Endothelial cell of umbilical vein (primary cell): ENCODE measurements around the gene SPPL2C. TPM values are rescaled to one million over a fixed set of nuclear protein-coding genes. Genes with fewer than 3 reads are reported as not detected.

Experiments used
- BruUV-seq: library from RNA; stranded (reverse); fragments of 400-500 nt; replicated peaks from 2 replicates; lab custom pipeline; 2021; lab: Mats Ljungman, UMichigan
- CTCF ChIA-PET: fragments of 300-600, 350-600 bp; sonication (Branson Sonifier 250); formaldehyde crosslinking; loops from one replicate; lab custom pipeline; 2021; ENCODE audit warnings: antibody characterized with exemption, inconsistent platforms; lab: Charles Lee
- POLR2A ChIA-PET: fragments of 300-600, 350-600 bp; sonication (Branson Sonifier 250); formaldehyde crosslinking; loops from one replicate; lab custom pipeline; 2021; ENCODE audit warnings: antibody characterized with exemption, inconsistent platforms; lab: Charles Lee
- DNase-seq: peaks from one replicate; pipeline ENCODE4 v3.0.0-alpha.2; 2011; ENCODE audit warnings: low read depth, low spot score
- FAIRE-seq: peaks from 2 replicates; lab custom pipeline; 2011; peaks lifted over from hg19 to GRCh38; lab: Jason Lieb, UNC
- H2AFZ ChIP-seq: 2 replicates; pipeline ENCODE4 v1.6.0; 2012; ENCODE audit warnings: low read depth, low read length, control low read depth, inconsistent platforms
- H3K27ac ChIP-seq: 2 replicates; pipeline ENCODE4 v1.5.1; 2011; ENCODE audit warnings: low read depth, mild to moderate bottlenecking, control low read depth, low read length, moderate library complexity; ENCODE audit not compliant: insufficient read depth
- H3K27me3 ChIP-seq, 2 experiments: 2 replicates each; pipeline versions ENCODE4 v1.6.0 to v1.6.1; 2011; ENCODE audit warnings: low read length in 2 of 2, mixed read lengths in 1 of 2; ENCODE audit not compliant: control insufficient read depth in 2 of 2, insufficient read depth in 2 of 2
- H3K36me3 ChIP-seq, 2 experiments: 2 replicates in 1 of 2; 3 replicates in 1 of 2; pipeline ENCODE4 v1.5.1; 2011; ENCODE audit warnings: low read length in 2 of 2, mild to moderate bottlenecking in 1 of 2, moderate library complexity in 1 of 2; ENCODE audit not compliant: control insufficient read depth in 2 of 2, insufficient read depth in 2 of 2; ENCODE audit errors: extremely low read depth in 1 of 2
- H3K4me1 ChIP-seq: 3 replicates; pipeline ENCODE4 v1.5.1; 2011; ENCODE audit warnings: mild to moderate bottlenecking, low read length; ENCODE audit not compliant: control insufficient read depth, insufficient read depth; ENCODE audit errors: extremely low read depth
- H3K4me2 ChIP-seq: 2 replicates; pipeline ENCODE4 v1.6.1; 2011; ENCODE audit warnings: low read length, control low read depth, mixed read lengths; ENCODE audit not compliant: insufficient read depth
- H3K4me3 ChIP-seq, 3 experiments: fragments of 200-600 bp in 1 of 3; sonication (generic), shearing (Covaris generic) in 1 of 3; replicated peaks in 1 of 3; 2 replicates each; pipeline ENCODE4 v1.5.1; 2011 to 2016; ENCODE audit warnings: control low read depth in 3 of 3, low read length in 3 of 3, mild to moderate bottlenecking in 2 of 3, inconsistent platforms in 1 of 3, low read depth in 1 of 3, moderate library complexity in 1 of 3; ENCODE audit not compliant: insufficient read depth in 1 of 3
- H3K79me2 ChIP-seq: 2 replicates; pipeline ENCODE4 v1.6.0; 2012; ENCODE audit warnings: low read length, inconsistent platforms; ENCODE audit not compliant: control insufficient read depth, insufficient read depth
- H3K9ac ChIP-seq: replicated peaks from 2 replicates; pipeline ENCODE3; 2011; ENCODE audit warnings: low read length, control low read depth; ENCODE audit not compliant: insufficient read depth; ENCODE audit errors: extremely low read depth
- H3K9me1 ChIP-seq: replicated peaks from 3 replicates; pipeline ENCODE4 v1.6.0; 2011; ENCODE audit warnings: mild to moderate bottlenecking, low read length; ENCODE audit not compliant: control insufficient read depth, insufficient read depth; ENCODE audit errors: extremely low read depth
- H3K9me3 ChIP-seq: replicated peaks from 2 replicates; pipeline ENCODE4 v1.5.1; 2012; ENCODE audit warnings: low read length, inconsistent platforms; ENCODE audit not compliant: control insufficient read depth, insufficient read depth
- H4K20me1 ChIP-seq: replicated peaks from 2 replicates; pipeline ENCODE3; 2011; ENCODE audit warnings: mild to moderate bottlenecking, low read length; ENCODE audit not compliant: control insufficient read depth, insufficient read depth; ENCODE audit errors: extremely low read depth
- CTCF ChIP-seq, 2 donors: IDR thresholded peaks; 1 replicate in 1 of 2; 2 replicates in 1 of 2; pipeline ENCODE4 v1.5.1; 2011; ENCODE audit warnings: low read length in 2 of 2, mild to moderate bottlenecking in 2 of 2, moderate library complexity in 2 of 2, control low read depth in 1 of 2, inconsistent platforms in 1 of 2, low read depth in 1 of 2; ENCODE audit not compliant: insufficient read depth in 1 of 2; ENCODE audit errors: extremely low read depth in 1 of 2
- EZH2 ChIP-seq: IDR thresholded peaks from 2 replicates; pipeline ENCODE4 v1.6.1; 2012; ENCODE audit warnings: borderline replicate concordance, low read depth, mild to moderate bottlenecking, moderate library complexity, low read length, inconsistent platforms; ENCODE audit not compliant: severe bottlenecking
- FOS ChIP-seq: IDR thresholded peaks from 2 replicates; pipeline ENCODE4 v1.6.1; 2011; ENCODE audit warnings: mild to moderate bottlenecking, low read length, moderate library complexity, borderline replicate concordance; ENCODE audit not compliant: insufficient read depth
- GATA2 ChIP-seq: IDR thresholded peaks from 2 replicates; pipeline ENCODE4 v1.7.0; 2011; ENCODE audit warnings: low read depth, mild to moderate bottlenecking, moderate library complexity, mixed read lengths, low read length; ENCODE audit not compliant: insufficient read length, insufficient read depth
- JUN ChIP-seq: IDR thresholded peaks from 2 replicates; pipeline ENCODE4 v1.6.1; 2011; ENCODE audit warnings: borderline replicate concordance, low read depth; ENCODE audit not compliant: insufficient read length, insufficient read depth
- MAX ChIP-seq: IDR thresholded peaks from 2 replicates; pipeline ENCODE4 v1.6.1; 2011; ENCODE audit not compliant: insufficient read depth, insufficient read length
- MYC ChIP-seq: IDR thresholded peaks from one replicate; pipeline ENCODE4 v1.6.1; 2011; ENCODE audit warnings: mild to moderate bottlenecking, low read depth, low read length
- POLR2A ChIP-seq: IDR thresholded peaks from 2 replicates; pipeline ENCODE4 v1.6.1; 2012; ENCODE audit warnings: low read depth, mild to moderate bottlenecking, control low read depth, low read length
- POLR2AphosphoS5 ChIP-seq: IDR thresholded peaks from 2 replicates; pipeline ENCODE4 v1.6.1; 2012; ENCODE audit warnings: low read depth, mild to moderate bottlenecking, control low read depth, low read length, moderate library complexity; ENCODE audit not compliant: insufficient read depth
- dilution Hi-C: fragments of 300-500 bp; cut with MboI; formaldehyde crosslinking; loops from one replicate; pipeline ENCODE4 v1.15.0; 2019; ENCODE audit warnings: low sequenced_read_pairs; ENCODE audit not compliant: extremely low pct_ligation_motif_present
- intact Hi-C: fragments of 100-400 bp; cut with micrococcal nuclease; formaldehyde crosslinking; loops from one replicate; pipeline ENCODE4 v1.10.0; 2022
- polyA plus RNA-seq, 4 experiments: library from polyadenylated mRNA; depleted of rRNA in 3 of 4; stranded (reverse) in 3 of 4; unstranded in 1 of 4; fragments of >200 nt; gene quantifications; 2 replicates each; pipeline versions ENCODE4 v1.2.1 to v1.2.3, GENCODE V29; 2011 to 2012; ENCODE audit warnings: missing spikeins in 1 of 4
- total RNA-seq: library from RNA; stranded (reverse); gene quantifications from 2 replicates; pipeline ENCODE4 v1.2.3, GENCODE V29; 2021

The SPPL2C gene
- total and polyA plus RNA-seq, 2 donors (not counting 3 experiments of a cell fraction or from before 2014, with no cell fraction given): not detected

GRCh38 chr17:45873728-45874127 is 29.0 kb downstream of the SPPL2C start:
- dilution Hi-C loops (no loop called here), intact Hi-C loops (no loop called here)
- Histone ChIP-seq H3K27me3 (peaks cover 2 to 3% of the 10 kb centered on the region in 2 experiments), H4K20me1 (no peaks in the 10 kb centered on the region), H3K4me3 (no peak overlapping the region), H3K9me1 (no peaks in the 10 kb centered on the region), H3K9me3 (no peaks in the 10 kb centered on the region), H3K9ac (no peak overlapping the region), H3K36me3 (no peaks in the 10 kb centered on the region), H3K79me2 (no peaks in the 10 kb centered on the region), H2AFZ (no peak overlapping the region), H3K4me2 (no peak overlapping the region), H3K27ac (no peak overlapping the region), H3K4me1 (no peaks in the 10 kb centered on the region)
- TF ChIP-seq GATA2 (no peak), FOS (no peak), JUN (no peak), MAX (no peak), CTCF (IDR thresholded peaks at IDR 0.05; ENCODE audit: extremely low read depth in 1 of 2, insufficient read depth in 1 of 2, low read depth in 1 of 2, low read length in 2 of 2) (no peak), EZH2 (no peak), POLR2A (no peak), POLR2AphosphoS5 (no peak), MYC (no peak)
- FAIRE-seq: no peak
- ChIA-PET CTCF (interaction anchor here (0.8 kb wide), 1 partner anchor 42 kb away, joined by 3 read pairs; no protein-coding TSS in a partner anchor), POLR2A (interaction anchor here (0.6 to 0.7 kb wide), 2 partner anchors 10 to 11 kb away, joined by 3 read pairs; no protein-coding TSS in a partner anchor)
- BruUV-seq: no TSS peak
- no peak for DNase-seq
